HepG2 (cell line): ENCODE data around the gene NYAP1.
A peak's percentile ranks its signal among the peaks of the same experiment; 100 is the strongest.

ENCODE experiments used
- BRD4 ChIP-seq: sonication (generic); formaldehyde crosslinking; IDR thresholded peaks from 2 replicates; pipeline ENCODE4 v1.4.0; 2020; ENCODE audit warnings: missing genetic modification reagents
- POLR2A ChIP-seq, 2 experiments: IDR thresholded peaks; 2 replicates each; pipeline ENCODE4 v1.6.1; 2011; ENCODE audit warnings: low read depth in 2 of 2, low read length in 2 of 2, mild to moderate bottlenecking in 1 of 2, moderate library complexity in 1 of 2; ENCODE audit not compliant: insufficient read depth in 1 of 2
- ZFX ChIP-seq: sonication (generic); formaldehyde crosslinking; IDR thresholded peaks from 2 replicates; pipeline ENCODE4 v1.4.0; 2020; ENCODE audit warnings: mild to moderate bottlenecking, low read depth, missing genetic modification reagents, moderate library complexity

- no peak for TF ChIP-seq BRD4 (CRISPR knock-in tag)
- TF ChIP-seq POLR2A (IDR thresholded peaks at IDR 0.05; ENCODE audit: insufficient read depth in 1 of 2, low read depth in 2 of 2, low read length in 2 of 2): peak in 1 of 2 experiments; percentile 54; a peak in 3 of 4 replicates
- no peak for TF ChIP-seq ZFX (CRISPR knock-in tag)
Measured at GRCh38 chr7:100540073-100540723, 56.5 kb downstream of the NYAP1 start.
